DND-41 (cell line): ENCODE data around the gene KRT6C.

Source experiments
- EZH2 ChIP-seq: IDR thresholded peaks from 3 replicates; pipeline ENCODE4 v1.6.1; 2012; ENCODE audit warnings: borderline replicate concordance, low read depth, mild to moderate bottlenecking, moderate library complexity, low read length, inconsistent platforms; ENCODE audit not compliant: severe bottlenecking
- TF ChIP-seq, protein P1 (sequence below): IDR thresholded peaks from 2 replicates; pipeline ENCODE4 v1.5.1; 2012; ENCODE audit warnings: borderline replicate concordance, low read length, moderate library complexity, mild to moderate bottlenecking; ENCODE audit not compliant: poor library complexity, severe bottlenecking; ENCODE audit errors: extremely low read depth

DNA sequence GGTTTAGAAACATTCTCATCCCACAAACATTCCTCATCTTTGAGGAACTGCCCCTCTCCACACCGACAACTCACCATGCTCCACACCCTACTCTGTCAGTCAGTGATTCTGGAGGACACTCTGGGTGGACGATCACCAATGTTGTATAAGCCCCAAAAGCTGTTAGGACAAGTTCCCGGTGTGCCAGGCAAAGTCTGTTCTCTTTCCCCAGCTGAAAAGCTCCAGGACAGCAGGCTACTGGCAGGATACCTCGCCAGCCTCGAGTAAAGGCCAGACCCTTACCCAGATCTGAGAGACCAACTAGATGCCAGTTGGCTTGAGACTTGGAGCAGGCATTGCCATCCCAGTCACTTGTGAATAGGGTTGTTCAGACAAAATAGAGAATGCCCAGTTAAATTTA, 34.6 kb upstream of the KRT6C start:
- TF ChIP-seq, protein P1, sequence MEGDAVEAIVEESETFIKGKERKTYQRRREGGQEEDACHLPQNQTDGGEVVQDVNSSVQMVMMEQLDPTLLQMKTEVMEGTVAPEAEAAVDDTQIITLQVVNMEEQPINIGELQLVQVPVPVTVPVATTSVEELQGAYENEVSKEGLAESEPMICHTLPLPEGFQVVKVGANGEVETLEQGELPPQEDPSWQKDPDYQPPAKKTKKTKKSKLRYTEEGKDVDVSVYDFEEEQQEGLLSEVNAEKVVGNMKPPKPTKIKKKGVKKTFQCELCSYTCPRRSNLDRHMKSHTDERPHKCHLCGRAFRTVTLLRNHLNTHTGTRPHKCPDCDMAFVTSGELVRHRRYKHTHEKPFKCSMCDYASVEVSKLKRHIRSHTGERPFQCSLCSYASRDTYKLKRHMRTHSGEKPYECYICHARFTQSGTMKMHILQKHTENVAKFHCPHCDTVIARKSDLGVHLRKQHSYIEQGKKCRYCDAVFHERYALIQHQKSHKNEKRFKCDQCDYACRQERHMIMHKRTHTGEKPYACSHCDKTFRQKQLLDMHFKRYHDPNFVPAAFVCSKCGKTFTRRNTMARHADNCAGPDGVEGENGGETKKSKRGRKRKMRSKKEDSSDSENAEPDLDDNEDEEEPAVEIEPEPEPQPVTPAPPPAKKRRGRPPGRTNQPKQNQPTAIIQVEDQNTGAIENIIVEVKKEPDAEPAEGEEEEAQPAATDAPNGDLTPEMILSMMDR: no peak
- no peak for TF ChIP-seq EZH2
